ENCODE data around the gene ISY1. TPM values are rescaled to one million over a fixed set of nuclear protein-coding genes. Genes with fewer than 3 reads are reported as not detected.

The ISY1 gene
- total RNA-seq, 1 experiment from 2014 or later, result 62.3 TPM

- Histone ChIP-seq H4K20me1 (ENCODE audit: insufficient read depth) (peaks cover 38% of the 10 kb centered on the region), H2AFZ (no peak overlapping the region), H3F3A (ENCODE audit: insufficient read depth, low read depth) (no peaks in the 10 kb centered on the region), H3K4me2 (no peak overlapping the region), H3K79me2 (ENCODE audit: low read depth) (no peaks in the 10 kb centered on the region), H3K4me3 (no peak overlapping the region), H3K27ac (no peak overlapping the region), H3K4me1 (replicated peaks; ENCODE audit: insufficient read depth) (no peaks in the 10 kb centered on the region), H3K27me3 (ENCODE audit: insufficient read depth, low read depth) (no peaks in the 10 kb centered on the region), H3K9me2 (ENCODE audit: insufficient read depth) (no peaks in the 10 kb centered on the region), H3K36me3 (ENCODE audit: low read depth) (0 out of 2 replicates have a peak, but pooled peaks cover 3% of the 10 kb centered on the region), H3K9me3 (ENCODE audit: insufficient read depth, low read depth) (no peaks in the 10 kb centered on the region)
- TF ChIP-seq EZH2 (IDR thresholded peaks at IDR 0.05; ENCODE audit: low read depth) (no peak), CTCF (conservative IDR thresholded peaks at IDR 0.05) (no peak)
- CTCF ChIA-PET, result no interaction called here
- no TSS peak for BruUV-seq (replicated peaks)
- intact Hi-C loops (cut with micrococcal nuclease; ENCODE audit: unreplicated experiment), result no loop called here
- DNase-seq, result no peak
- POLR2A ChIA-PET (ENCODE audit: unreplicated experiment), result interaction anchor here (0.9 kb wide), 1 partner anchor 306 kb away, joined by 6 read pairs; no protein-coding TSS in a partner anchor
Observed at GRCh38 chr3:129103296-129103695, 57.6 kb downstream of the ISY1 start.

GRCh38 chr3:129101370-129102138 lies 59.3 kb downstream of the ISY1 start:
- CTCF ChIA-PET, result interaction anchor here (0.6 kb wide), 1 partner anchor 73 kb away, joined by 6 read pairs; no protein-coding TSS in a partner anchor

GRCh38 chr3:129100274-129100673 lies 60.6 kb downstream of the ISY1 start:
- Histone ChIP-seq H3K27ac (no peak overlapping the region), H3K9me3 (ENCODE audit: insufficient read depth, low read depth) (no peaks in the 10 kb centered on the region), H3K36me3 (ENCODE audit: low read depth) (0 out of 2 replicates have a peak, but pooled peaks cover 3% of the 10 kb centered on the region), H3F3A (ENCODE audit: insufficient read depth, low read depth) (no peaks in the 10 kb centered on the region), H3K4me3 (no peak overlapping the region), H4K20me1 (ENCODE audit: insufficient read depth) (peaks cover 41% of the 10 kb centered on the region), H3K27me3 (ENCODE audit: insufficient read depth, low read depth) (no peaks in the 10 kb centered on the region), H3K79me2 (ENCODE audit: low read depth) (no peaks in the 10 kb centered on the region), H2AFZ (no peak overlapping the region), H3K4me2 (no peak overlapping the region), H3K4me1 (replicated peaks; ENCODE audit: insufficient read depth) (no peaks in the 10 kb centered on the region), H3K9me2 (ENCODE audit: insufficient read depth) (no peaks in the 10 kb centered on the region)
- DNase-seq, result no peak
- CTCF ChIA-PET, result no interaction called here
- no TSS peak for BruUV-seq (replicated peaks)
- TF ChIP-seq EZH2 (IDR thresholded peaks at IDR 0.05; ENCODE audit: low read depth) (no peak), CTCF (conservative IDR thresholded peaks at IDR 0.05) (no peak)
- POLR2A ChIA-PET (ENCODE audit: unreplicated experiment), result interaction anchor here (0.6 kb wide), 1 partner anchor 130 kb away, joined by 5 read pairs; no protein-coding TSS in a partner anchor
- intact Hi-C loops (cut with micrococcal nuclease; ENCODE audit: unreplicated experiment), result no loop called here

More at GRCh38 chr3:129101370-129102138, 59.3 kb downstream of the ISY1 start:
- POLR2A ChIA-PET (ENCODE audit: unreplicated experiment), result no interaction called here
- Histone ChIP-seq H3K4me2 (no peak overlapping the region), H3K36me3 (ENCODE audit: low read depth) (0 out of 2 replicates have a peak, but pooled peaks cover 3% of the 10 kb centered on the region), H3K4me1 (replicated peaks; ENCODE audit: insufficient read depth) (no peaks in the 10 kb centered on the region), H3K27ac (no peak overlapping the region), H4K20me1 (ENCODE audit: insufficient read depth) (peaks cover 39% of the 10 kb centered on the region), H3K79me2 (ENCODE audit: low read depth) (no peaks in the 10 kb centered on the region), H3K9me2 (ENCODE audit: insufficient read depth) (no peaks in the 10 kb centered on the region), H3F3A (ENCODE audit: insufficient read depth, low read depth) (no peaks in the 10 kb centered on the region), H3K9me3 (ENCODE audit: insufficient read depth, low read depth) (no peaks in the 10 kb centered on the region), H2AFZ (no peak overlapping the region), H3K4me3 (no peak overlapping the region), H3K27me3 (ENCODE audit: insufficient read depth, low read depth) (no peaks in the 10 kb centered on the region)
- TF ChIP-seq CTCF (conservative IDR thresholded peaks at IDR 0.05) (no peak), EZH2 (IDR thresholded peaks at IDR 0.05; ENCODE audit: low read depth) (no peak)
- no TSS peak for BruUV-seq (replicated peaks)
- no peak for DNase-seq
- intact Hi-C loops (cut with micrococcal nuclease; ENCODE audit: unreplicated experiment), result no loop called here
